GM23248 (cell line): ENCODE results near the gene GLG1.

Experiments used
- EZH2 ChIP-seq: fragments of 200-600 bp; sonication (generic); IDR thresholded peaks from 2 replicates; pipeline ENCODE4 v1.6.1; 2018; ENCODE audit warnings: antibody characterized with exemption, mild to moderate bottlenecking; ENCODE audit not compliant: insufficient read depth, poor library complexity, severe bottlenecking
- EZH2phosphoT487 ChIP-seq: fragments of 200-600 bp; sonication (generic); IDR thresholded peaks from 2 replicates; pipeline ENCODE4 v1.6.1; 2018; ENCODE audit warnings: antibody characterized with exemption, moderate library complexity, mild to moderate bottlenecking, low read depth; ENCODE audit not compliant: insufficient read depth

DNA sequence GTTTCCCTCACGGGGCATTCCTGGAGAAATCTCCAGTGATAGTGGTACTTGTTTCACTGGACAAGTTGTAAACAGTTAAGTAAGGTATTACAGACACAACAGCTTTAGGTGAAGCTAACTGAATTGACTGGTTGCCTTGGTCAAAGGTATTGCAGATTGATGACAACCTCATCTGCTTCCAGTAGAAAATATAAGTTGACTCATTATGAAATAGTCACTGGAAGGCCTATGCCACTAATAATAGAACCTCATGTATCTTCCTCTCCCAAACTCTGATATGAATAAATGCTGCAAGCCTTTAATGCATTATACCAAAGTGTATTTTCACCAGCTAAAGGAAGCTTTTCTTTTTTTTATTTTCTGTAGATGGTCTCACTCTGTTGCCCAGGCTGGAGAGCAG lies 44.8 kb downstream of the GLG1 start:
- TF ChIP-seq EZH2phosphoT487: no peak
- TF ChIP-seq EZH2: no peak
